SKM-1 (cell line): ENCODE measurements around the gene COLEC11.
A peak's percentile ranks its signal among the peaks of the same experiment; 100 is the strongest.
"Not testable (repeated sequence)": the region's sequence is repeated elsewhere in the genome, so short reads cannot be mapped to it uniquely, and the experiment has no call there.

Experiments
- DNase-seq: peaks from one replicate; lab custom pipeline; 2025; ENCODE audit not compliant: unreplicated experiment; lab: John Stamatoyannopoulos, UW

Gene COLEC11

DNA sequence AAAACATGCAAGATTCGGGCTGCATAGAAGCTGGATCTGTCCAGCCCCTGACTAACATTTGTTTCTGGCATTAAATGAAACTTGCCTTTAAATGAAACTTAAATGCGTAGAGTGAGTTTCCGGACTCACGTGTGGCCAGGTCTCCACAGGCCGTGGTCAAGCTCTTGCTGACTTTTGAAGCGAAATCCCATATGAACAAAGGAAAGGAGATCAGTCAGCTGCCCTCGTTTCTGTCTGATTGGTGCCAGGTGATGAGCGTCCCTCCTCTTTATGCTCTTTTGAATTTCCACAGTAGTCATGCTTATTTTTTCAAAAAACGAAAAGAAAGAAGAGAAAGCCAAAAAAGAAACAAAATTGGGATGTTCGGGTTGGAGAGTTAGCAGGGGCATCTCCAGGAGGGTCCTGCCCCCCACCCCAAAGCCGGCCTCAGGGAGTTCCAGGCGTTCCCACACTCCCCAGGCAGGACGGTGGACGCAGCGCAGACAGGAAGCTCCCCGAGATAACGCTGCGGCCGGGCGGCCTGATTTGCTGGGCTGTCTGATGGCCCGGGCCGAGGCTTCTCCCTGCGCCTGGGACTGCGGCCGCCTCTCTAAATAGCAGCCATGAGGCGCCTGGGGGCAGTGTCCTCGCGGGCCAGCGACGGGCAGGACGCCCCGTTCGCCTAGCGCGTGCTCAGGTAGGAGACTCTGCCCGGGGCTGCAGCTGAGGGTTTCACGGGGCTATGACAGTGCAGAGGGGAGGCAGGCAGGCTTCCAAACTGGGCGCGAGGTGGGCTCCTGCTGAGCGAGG, at the start of gene COLEC11:
Gene COLEC11 (plus strand): TSS at position 620 of the 789 bp plus-strand sequence. CDS start 9,229 bp downstream, outside the sequence.
- DNase-seq = no peak

DNA sequence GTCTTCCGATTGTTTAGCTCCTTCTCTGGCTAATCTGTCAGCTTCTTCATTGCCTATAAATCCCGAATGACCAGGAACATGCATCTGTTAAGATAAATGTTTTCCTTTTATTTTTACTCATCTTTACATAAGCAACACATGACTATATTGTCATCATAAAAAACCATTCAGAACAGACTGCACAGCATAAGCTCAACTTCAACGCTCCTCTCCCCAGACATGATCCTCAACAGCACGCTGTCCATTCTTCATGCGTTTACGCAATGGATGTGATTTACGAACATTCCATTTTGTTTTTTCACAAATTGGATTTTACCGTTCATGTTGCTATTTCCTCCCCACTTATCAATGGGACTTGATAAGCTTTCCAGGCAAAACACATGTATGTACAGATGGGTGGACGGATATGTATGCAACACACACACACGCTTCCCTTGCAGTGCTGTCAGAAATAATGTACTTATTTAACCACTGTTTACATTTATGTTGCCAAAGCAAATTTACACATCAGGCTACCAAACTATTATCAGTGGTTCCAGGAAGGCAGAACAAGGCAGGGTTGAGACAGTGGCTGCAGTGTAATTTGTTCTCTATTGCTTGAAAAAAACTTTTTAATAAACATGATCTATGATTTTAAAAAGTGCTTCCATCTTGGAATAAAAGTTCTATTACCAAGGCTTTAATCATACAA, 49.0 kb upstream of the COLEC11 start:
- DNase-seq = no peak

DNA sequence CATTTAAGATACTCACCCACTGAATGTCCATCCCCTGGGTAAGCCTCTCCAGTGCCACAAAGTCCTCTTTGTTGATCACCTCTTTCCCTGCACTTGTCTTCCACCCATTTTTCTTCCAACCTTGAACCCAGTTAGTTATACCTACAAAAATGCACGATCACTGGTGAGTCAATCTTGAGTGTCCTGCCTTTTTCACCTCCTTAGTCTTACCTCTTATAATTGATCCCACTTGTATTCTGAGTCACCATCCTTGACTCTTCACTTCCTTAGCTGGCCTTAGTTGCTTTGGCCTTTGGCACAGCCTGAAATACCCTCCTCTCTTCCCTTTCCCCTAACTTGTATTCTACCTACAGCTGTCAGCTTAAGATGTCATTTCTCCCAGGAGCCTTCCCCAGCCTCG, 47.0 kb upstream of the COLEC11 start:
- no peak for DNase-seq

DNA sequence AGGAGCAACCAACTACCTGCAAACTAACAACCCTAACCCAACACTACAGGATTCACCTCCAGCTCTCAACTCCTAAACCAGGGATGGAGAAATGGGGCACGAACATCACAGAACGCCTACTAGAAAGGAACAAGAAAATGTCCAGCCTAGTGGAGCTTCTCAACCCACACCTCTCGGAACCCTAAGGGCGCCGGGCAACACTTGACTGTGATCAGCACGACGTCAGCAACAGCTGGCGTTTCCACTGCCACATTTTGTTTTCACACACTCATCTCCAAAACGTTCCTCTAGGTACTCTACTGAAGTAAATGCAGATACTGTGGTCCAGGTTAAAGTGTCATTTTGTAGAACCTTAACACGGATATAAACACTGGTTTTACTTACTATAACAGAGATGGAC, 41.0 kb upstream of the COLEC11 start:
- no peak for DNase-seq

DNA sequence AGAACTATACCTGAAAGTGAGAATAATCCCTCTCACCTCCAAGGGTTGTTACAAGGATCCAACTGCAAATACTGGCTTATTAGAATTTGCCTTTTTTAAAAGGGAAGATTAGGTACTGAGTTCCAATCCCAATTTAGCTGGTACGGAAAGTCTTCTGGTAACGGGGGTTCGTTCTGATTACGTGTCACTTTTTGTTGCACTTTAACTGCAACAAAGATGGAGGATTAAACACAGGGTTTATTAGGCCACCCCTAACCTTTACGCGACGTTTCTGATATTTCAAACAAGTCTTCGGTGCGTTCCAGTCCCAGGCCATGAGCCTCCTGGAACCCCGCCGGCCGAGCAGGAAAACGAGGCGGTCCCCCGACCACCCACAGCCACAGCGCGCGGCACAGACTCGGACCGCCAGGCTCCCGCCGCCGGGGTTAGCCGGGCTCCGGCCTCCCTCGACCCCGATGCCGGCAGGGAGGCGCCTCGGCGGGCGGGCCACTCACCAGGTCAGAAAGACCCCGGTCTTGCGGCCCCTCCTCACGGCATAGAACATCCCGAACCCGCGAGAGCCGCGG, 37.2 kb upstream of the COLEC11 start:
- no peak for DNase-seq

DNA sequence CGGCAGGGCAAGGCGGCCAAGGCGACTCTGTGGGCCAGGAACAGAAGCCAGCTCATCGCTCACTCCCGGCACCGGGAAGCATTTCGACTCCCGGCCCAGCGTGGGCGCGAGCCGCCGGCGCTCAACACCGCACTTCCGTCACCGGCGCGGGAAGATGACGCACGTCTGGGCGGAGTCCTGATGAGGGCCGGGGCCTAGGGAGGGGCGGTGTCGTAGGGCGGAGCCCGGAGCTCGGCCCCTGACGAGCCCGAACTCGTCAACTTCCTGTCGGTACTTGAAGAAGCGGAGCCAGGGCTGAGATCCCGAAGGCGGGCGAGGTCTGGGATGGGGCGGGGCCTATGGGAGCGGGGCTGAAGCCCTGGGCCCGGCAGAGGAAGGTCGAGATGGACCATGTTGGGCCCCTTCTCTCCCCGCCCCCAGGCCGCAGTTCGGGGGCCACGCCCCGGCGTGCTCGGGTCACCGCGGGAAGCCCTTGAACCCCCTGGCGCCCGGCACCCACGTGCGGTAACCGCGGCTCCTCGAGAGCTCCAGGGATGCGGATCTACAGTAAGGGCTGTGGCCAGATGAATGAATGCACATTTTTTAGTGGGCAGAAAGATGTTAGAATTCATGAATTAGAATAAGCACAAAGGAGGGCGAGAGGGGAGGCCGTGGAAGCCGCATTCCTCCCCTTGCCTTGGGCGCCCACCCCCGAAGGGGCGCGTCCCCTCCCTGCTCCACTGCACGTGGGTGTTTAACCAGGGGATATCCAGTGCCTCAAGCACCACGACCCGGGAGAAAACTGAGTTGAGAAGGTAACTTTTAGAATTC, 36.5 kb upstream of the COLEC11 start, which contains the start of gene RNASEH1:
Gene RNASEH1 (minus strand): TSS at position 129 of the 810 bp plus-strand sequence. CDS start 73 bp downstream, at position 56.
- peak; percentile 86 for DNase-seq

DNA sequence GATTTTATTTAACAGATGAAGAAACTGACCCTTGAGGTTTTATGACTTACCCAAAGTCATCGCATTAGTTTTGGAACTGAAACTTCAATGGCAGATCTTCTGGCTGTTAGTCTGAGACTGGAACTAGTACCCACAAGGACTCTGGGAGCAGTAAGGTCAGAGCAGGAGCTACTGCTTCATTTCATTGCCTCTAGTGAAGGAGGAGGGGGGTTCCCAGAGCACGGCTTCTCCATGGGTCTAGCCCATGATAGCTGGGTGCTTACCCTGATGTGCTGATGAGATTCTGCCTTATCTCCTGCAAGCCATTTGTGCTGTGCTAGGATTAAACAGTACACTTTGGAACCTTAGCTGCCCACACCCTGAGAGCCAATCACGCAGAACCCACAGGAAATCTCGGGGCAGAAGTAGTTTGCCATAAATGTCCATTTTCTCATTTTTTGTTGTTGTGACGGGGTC, 31.4 kb upstream of the COLEC11 start:
- DNase-seq = no peak

DNA sequence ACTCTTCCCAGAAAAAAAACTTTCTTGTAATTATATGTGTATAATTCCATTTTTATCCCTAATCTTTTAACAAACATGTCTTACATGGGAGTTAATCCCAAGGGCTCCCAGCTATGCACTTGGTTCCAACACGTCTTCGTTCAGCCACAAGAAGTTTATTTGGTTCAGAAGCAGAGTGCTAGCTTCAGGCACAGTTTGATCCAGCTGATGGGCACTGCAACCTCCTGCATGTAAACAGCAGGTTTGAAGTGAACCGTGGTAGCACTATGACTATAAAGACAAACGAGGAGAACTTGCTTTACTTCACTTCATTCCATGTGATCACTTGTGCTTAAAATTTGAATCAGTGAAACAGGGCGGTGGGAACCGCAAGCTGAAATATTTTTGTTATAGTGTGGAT, 29.8 kb upstream of the COLEC11 start:
- DNase-seq = no peak

DNA sequence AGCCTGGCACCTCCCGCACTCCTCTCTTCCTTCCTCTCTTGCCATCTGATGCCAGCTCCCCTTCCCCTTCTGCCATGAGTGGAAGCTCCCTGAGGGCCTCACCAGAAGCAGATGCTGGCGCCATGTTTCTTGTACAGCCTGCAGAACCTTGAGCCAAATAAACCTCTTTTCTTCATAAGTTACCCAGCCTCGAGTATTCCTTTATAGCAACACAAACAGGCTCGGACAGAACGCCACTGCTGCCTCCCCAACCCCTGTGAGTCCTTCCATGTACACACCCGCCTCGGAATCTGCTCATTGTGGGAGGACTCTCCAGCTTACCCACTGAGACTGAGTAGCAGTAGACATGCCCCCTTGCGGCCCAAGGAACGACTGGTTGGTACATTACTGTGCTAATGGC, 28.1 kb upstream of the COLEC11 start:
- DNase-seq = no peak

DNA sequence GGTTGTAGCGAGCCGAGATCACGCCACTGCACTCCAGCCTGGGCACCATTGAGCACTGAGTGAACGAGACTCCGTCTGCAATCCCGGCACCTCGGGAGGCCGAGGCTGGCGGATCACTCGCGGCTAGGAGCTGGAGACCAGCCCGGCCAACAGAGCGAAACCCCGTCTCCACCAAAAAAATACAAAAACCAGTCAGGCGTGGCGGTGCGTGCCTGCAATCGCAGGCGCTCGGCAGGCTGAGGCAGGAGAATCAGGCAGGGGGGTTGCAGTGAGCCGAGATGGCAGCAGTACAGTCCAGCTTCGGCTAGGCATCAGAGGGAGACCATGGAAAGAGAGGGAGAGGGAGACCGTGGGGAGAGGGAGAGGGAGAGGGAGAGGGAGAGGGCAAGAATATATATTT, 25.3 kb upstream of the COLEC11 start:
- DNase-seq = not testable (repeated sequence)

DNA sequence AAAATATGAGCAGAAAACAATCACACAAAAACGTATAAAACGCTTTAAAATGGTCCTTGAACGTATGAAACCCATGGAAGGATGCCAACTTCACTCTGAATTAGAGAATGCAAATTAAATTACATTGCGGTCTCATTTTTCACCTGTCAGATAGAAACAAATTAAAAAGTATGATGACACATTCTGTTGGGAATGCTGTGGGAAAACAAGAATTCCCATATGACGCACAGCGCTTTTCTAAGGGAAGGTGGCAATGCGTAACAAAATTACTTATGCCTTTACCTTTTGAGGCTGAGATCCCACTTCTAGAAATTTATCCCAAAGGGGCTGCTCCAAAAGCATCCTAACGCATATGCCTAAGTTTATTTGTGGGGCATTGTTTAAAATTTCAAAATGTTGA, 23.6 kb upstream of the COLEC11 start:
- no peak for DNase-seq

DNA sequence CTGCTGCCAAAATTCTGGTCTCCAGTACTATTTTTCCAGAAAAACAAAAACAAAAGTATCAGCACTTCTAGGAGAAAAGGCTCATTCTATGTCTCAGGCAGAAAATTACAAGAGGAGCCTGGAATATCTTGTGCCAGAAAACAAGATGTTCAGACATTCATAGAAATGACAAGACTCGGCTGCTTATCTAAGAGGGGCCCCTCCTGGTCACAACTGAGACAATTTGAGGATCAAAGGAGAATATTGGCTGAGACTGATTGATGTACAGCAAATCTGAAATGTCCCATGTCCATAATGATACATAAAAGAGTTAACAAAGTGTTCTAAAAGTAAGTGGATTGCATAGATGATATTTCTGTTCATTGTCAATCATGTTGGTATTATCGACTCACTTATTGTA, 22.3 kb upstream of the COLEC11 start:
- no peak for DNase-seq

DNA sequence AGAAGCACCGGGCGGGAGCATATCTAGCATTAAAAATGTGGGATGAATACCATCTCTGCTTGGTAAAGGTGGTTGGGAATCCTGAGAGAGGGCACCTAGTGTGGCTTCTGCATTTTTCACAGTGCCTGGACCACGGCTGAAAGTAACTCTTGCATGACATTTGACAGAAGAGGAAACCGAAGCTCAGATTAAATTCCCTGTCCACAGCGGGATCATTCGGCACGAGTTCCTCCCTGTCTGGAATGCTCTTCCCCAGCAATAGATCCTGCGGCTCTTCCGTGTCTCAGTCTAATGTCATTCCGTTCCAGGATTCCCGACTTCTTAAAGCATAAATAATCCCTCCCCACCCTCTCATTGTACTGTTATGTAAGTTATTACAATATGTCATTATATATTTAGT, 20.8 kb upstream of the COLEC11 start:
- no peak for DNase-seq

DNA sequence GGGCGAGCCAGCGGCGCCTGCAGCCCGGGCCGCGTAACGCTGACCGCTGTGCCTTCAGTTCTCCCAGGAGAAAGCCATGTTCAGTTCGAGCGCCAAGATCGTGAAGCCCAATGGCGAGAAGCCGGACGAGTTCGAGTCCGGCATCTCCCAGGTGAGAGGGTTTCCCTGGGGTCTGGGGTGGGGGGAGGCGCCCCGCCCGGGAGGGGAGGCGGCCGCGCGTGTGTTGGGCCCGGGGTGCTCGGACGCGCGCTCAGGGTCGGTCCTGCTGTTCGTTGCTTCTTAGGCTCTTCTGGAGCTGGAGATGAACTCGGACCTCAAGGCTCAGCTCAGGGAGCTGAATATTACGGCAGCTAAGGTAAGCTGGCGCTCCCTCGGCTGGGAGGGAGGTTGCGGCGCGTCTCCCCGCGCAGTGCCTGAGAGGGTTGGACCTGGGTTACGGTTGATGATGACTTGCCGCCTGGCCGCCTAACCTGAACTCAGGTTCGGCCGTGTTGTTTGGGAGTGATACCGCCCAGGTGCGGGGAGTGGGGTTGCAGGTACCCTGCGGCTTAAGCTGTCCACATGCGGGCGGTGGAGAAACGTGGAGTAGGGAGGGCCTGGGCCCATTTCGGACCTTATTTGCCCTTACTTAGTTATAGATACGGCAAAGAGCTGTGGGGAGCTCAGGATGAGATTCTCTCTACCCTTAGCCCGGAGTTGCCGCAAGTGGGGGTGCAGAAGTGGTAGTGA, 19.2 kb upstream of the COLEC11 start:
- no peak for DNase-seq

DNA sequence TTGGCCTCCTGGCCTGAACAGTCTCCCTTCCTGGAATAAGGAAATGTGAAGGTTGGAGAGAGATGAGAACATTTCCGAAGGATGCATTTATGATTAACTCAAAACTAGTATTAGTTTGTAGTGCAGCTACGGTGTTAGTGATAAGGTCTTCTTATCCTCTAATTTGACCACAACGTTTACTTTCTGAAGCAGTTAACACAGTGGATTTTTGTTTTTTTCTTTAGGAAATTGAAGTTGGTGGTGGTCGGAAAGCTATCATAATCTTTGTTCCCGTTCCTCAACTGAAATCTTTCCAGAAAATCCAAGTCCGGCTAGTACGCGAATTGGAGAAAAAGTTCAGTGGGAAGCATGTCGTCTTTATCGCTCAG, 18.7 kb upstream of the COLEC11 start:
- DNase-seq = not testable (repeated sequence)

DNA sequence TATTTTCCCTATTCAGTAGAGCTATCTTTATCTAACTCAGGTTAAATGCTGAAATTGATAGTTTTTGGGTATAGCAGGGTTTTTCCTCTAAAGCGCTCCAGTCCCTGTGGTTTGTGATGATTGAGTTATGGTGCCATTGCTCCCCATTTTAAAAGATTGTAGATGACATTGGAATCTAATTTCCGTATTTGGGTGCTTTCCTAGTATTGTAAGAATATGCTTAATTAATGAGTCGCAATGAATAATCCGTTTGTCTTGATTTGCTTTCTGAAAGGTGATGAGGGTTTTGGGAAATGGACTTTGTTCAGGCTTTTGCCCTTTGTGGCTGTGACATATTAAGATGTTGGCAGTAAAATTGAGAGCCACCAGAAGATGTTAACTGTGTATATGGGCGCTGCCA, 15.9 kb upstream of the COLEC11 start:
- DNase-seq = no peak

DNA sequence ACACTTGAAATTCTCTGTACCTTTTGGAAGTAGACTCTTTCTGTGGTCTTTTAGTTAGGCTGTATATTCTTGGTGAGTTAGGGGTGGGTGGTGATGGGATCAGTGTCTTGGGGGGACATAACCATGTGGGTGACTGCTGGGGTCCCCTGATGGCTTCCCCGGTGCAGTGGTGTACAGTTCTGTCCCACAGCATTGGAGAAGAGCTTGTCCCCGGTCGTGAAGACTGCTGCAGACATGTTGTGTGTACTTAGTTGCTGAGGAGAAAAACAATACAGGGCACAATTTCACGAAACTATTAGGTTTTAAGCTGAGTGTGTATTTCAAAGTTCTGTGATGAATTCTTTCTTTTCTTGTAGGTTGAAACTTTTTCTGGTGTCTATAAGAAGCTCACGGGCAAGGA, 14.5 kb upstream of the COLEC11 start:
- DNase-seq = no peak

DNA sequence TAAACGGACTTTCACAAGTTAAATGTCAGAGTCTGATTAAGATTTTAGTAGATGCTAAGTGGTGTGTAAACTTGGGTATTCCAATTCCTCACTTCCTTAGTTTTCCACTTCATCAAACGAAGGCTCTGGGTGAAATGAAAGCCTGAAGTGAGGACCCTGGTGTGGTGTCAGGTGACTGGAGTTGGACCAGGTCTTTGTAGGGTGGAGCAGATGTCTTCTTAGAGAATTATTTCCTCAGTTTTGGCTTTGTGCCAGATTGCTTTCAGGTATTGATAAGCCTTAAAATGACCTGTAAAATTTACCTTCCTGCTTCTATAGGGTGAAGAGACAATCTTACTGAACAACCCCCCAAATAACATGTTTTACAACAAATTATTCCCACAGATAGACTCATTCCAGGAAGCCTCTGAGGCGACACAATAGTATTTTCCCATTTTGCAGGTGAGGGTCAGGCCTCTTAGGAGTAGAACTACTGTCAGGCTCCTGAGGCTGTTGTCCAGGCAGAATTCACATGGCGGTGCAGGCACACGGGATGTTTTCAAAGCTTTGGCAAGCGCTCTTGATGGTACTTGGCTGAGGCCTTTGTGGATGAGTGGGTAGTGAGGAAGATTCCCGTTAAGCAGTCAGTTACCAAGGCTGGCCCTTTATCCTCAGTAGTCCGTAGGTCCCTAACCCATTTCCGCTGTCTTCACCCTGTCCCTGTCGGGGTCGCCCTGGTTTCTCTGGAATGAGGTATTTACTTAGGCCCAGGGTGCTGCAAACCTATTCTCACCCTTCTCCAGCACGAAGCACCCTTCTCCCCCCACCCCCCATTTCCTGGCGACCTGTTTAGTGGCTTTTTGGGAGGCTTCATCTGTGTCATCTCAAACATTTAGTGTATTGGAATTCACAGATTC, 13.3 kb upstream of the COLEC11 start:
- no peak for DNase-seq

DNA sequence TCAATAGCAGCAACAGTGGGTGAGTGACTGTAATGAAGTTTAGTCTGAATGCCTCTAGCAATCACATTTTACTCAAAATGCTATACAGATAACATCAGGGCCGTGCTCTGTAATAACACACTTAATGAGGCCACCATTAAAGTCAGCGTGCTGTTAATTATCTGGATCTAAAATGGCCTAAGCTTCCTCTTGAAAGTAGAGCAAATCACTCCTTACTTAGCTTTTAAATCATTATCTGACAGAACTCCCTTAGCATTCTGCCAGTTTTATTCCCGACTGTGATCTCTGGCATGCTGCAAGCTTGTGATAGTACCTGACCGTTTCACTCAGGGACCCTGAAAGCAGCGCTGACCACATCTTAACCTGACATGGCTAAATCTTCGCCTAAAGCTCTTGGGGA, 10.8 kb upstream of the COLEC11 start:
- DNase-seq = no peak
